GM23338 (cell line): ENCODE measurements around the gene IGF2.

ENCODE experiments used
- EZH2 ChIP-seq: fragments of 200-600 bp; sonication (generic); IDR thresholded peaks from one replicate; pipeline ENCODE4 v1.8.0; 2017; ENCODE audit warnings: antibody characterized with exemption, mild to moderate bottlenecking, low read depth; ENCODE audit not compliant: unreplicated experiment
- TF ChIP-seq, protein P1 (sequence below), 2 experiments: fragments of 200-600 bp in 1 of 2; sonication (generic) in 1 of 2; conservative IDR thresholded peaks; 2 replicates each; pipeline versions ENCODE4 v1.5.1 to v1.6.1; 2016 to 2017; ENCODE audit warnings: antibody characterized with exemption in 2 of 2, low read depth in 2 of 2, mild to moderate bottlenecking in 2 of 2, moderate library complexity in 1 of 2
- TF ChIP-seq, protein P2 (sequence below): IDR thresholded peaks from one replicate; pipeline ENCODE4 v1.6.1; 2018; ENCODE audit warnings: antibody characterized with exemption; ENCODE audit not compliant: unreplicated experiment

DNA sequence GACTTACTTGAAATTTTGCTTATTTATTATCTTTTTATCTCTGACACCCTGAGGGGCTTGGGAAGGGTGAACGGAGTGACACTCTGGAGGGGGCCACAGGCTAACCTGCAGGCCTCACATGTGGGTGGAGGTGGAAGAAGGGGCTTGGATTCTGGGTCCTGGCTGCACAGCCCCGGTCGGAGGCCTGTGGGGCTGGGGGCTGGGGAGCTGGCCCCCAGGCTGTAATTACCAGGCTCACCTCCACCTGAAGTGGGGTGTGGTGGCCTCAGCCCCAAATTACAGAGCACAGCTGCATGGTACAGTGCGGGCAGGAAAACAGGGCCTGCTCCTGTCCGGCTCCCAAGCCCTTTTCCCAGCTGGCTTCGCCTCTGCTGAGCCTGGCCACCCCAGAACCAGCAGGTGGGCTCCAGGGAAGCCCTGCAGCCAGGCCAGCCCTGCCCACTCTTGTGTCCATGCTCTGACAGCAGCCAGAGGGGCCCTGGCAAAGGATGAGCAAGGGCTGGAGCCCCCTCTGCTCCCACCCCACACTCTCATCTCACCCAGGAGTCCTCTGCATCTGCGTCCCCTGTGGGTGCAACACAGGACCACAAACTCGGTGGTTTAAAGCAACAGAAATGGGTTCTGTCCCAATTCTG is 48.0 kb downstream of the IGF2 start:
- TF ChIP-seq, protein P1, sequence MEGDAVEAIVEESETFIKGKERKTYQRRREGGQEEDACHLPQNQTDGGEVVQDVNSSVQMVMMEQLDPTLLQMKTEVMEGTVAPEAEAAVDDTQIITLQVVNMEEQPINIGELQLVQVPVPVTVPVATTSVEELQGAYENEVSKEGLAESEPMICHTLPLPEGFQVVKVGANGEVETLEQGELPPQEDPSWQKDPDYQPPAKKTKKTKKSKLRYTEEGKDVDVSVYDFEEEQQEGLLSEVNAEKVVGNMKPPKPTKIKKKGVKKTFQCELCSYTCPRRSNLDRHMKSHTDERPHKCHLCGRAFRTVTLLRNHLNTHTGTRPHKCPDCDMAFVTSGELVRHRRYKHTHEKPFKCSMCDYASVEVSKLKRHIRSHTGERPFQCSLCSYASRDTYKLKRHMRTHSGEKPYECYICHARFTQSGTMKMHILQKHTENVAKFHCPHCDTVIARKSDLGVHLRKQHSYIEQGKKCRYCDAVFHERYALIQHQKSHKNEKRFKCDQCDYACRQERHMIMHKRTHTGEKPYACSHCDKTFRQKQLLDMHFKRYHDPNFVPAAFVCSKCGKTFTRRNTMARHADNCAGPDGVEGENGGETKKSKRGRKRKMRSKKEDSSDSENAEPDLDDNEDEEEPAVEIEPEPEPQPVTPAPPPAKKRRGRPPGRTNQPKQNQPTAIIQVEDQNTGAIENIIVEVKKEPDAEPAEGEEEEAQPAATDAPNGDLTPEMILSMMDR (conservative IDR thresholded peaks at IDR 0.05; ENCODE audit: low read depth in 2 of 2), result no peak
- TF ChIP-seq EZH2, result no peak
- TF ChIP-seq, protein P2, sequence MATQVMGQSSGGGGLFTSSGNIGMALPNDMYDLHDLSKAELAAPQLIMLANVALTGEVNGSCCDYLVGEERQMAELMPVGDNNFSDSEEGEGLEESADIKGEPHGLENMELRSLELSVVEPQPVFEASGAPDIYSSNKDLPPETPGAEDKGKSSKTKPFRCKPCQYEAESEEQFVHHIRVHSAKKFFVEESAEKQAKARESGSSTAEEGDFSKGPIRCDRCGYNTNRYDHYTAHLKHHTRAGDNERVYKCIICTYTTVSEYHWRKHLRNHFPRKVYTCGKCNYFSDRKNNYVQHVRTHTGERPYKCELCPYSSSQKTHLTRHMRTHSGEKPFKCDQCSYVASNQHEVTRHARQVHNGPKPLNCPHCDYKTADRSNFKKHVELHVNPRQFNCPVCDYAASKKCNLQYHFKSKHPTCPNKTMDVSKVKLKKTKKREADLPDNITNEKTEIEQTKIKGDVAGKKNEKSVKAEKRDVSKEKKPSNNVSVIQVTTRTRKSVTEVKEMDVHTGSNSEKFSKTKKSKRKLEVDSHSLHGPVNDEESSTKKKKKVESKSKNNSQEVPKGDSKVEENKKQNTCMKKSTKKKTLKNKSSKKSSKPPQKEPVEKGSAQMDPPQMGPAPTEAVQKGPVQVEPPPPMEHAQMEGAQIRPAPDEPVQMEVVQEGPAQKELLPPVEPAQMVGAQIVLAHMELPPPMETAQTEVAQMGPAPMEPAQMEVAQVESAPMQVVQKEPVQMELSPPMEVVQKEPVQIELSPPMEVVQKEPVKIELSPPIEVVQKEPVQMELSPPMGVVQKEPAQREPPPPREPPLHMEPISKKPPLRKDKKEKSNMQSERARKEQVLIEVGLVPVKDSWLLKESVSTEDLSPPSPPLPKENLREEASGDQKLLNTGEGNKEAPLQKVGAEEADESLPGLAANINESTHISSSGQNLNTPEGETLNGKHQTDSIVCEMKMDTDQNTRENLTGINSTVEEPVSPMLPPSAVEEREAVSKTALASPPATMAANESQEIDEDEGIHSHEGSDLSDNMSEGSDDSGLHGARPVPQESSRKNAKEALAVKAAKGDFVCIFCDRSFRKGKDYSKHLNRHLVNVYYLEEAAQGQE, result no peak
